Loucy (cell line): Measurements from ENCODE around the gene APOD.

Source experiments
- H2AFZ ChIP-seq: fragments of 200-600 bp; sonication (generic); 2 replicates; pipeline ENCODE4 v1.6.0; 2016; ENCODE audit warnings: antibody characterized with exemption, mild to moderate bottlenecking, low read length, moderate library complexity
- H3F3A ChIP-seq: fragments of 200-600 bp; 2 replicates; pipeline ENCODE4 v1.6.0; 2016; ENCODE audit warnings: antibody characterized with exemption, low read depth, mild to moderate bottlenecking
- H3K27me3 ChIP-seq: fragments of 200-600 bp; sonication (generic); 2 replicates; pipeline ENCODE4 v1.6.1; 2014; ENCODE audit warnings: low read length, mild to moderate bottlenecking; ENCODE audit not compliant: insufficient read depth, poor library complexity, severe bottlenecking
- H3K36me3 ChIP-seq: fragments of 200-600 bp; sonication (generic); 2 replicates; pipeline ENCODE4 v1.6.1; 2016; ENCODE audit warnings: low read length; ENCODE audit not compliant: insufficient read depth
- H3K4me1 ChIP-seq: fragments of 200-600 bp; sonication (generic); 2 replicates; pipeline ENCODE4 v1.5.1; 2014; ENCODE audit warnings: low read length, mild to moderate bottlenecking; ENCODE audit not compliant: insufficient read depth, poor library complexity, severe bottlenecking
- H3K4me2 ChIP-seq: fragments of 200-600 bp; sonication (generic); 2 replicates; pipeline ENCODE4 v1.6.0; 2014; ENCODE audit warnings: antibody characterized with exemption, low read length, low read depth, mild to moderate bottlenecking; ENCODE audit not compliant: poor library complexity, severe bottlenecking
- H3K4me3 ChIP-seq: fragments of 200-600 bp; sonication (generic); 2 replicates; pipeline ENCODE4 v1.5.1; 2014; ENCODE audit warnings: low read length, mild to moderate bottlenecking, mixed read lengths; ENCODE audit not compliant: poor library complexity, severe bottlenecking
- H3K79me2 ChIP-seq: fragments of 200-600 bp; sonication (generic); 2 replicates; pipeline ENCODE4 v1.6.1; 2014; ENCODE audit warnings: low read length; ENCODE audit not compliant: insufficient read depth
- H3K9ac ChIP-seq: fragments of 200-600 bp; sonication (generic); 2 replicates; pipeline ENCODE4 v1.6.0; 2014; ENCODE audit warnings: mild to moderate bottlenecking, low read depth, low read length, moderate library complexity; ENCODE audit not compliant: poor library complexity, severe bottlenecking
- H3K9me2 ChIP-seq: fragments of 200-600 bp; sonication (generic); replicated peaks from 2 replicates; pipeline ENCODE4 v1.6.1; 2016; ENCODE audit warnings: low read depth, low read length, mixed read lengths
- H3K9me3 ChIP-seq: fragments of 200-600 bp; sonication (generic); 2 replicates; pipeline ENCODE4 v1.6.1; 2014; ENCODE audit warnings: mild to moderate bottlenecking, antibody characterized with exemption, low read length, low read depth; ENCODE audit not compliant: insufficient read depth
- H4K20me1 ChIP-seq: fragments of 200-600 bp; sonication (generic); 2 replicates; pipeline ENCODE4 v1.6.0; 2014; ENCODE audit warnings: antibody characterized with exemption, low read length, mild to moderate bottlenecking; ENCODE audit not compliant: insufficient read depth, poor library complexity, severe bottlenecking
- CTCF ChIP-seq: fragments of 200-600 bp; sonication (generic); conservative IDR thresholded peaks from 2 replicates; pipeline ENCODE4 v1.5.1; 2014; ENCODE audit warnings: mild to moderate bottlenecking, antibody characterized with exemption, low read length
- EZH2phosphoT487 ChIP-seq: fragments of 200-600 bp; IDR thresholded peaks from 2 replicates; pipeline ENCODE4 v1.6.1; 2018; ENCODE audit warnings: antibody characterized with exemption, mild to moderate bottlenecking, moderate library complexity, borderline replicate concordance

The APOD gene

GRCh38 chr3:195587824-195588223 lies 4.1 kb upstream of the APOD start:
- Histone ChIP-seq H3K9me3 (no peaks in the 10 kb centered on the region), H3K79me2 (no peaks in the 10 kb centered on the region), H3K4me3 (no peak overlapping the region), H3K36me3 (no peaks in the 10 kb centered on the region), H3K9ac (no peak overlapping the region), H3F3A (no peaks in the 10 kb centered on the region), H3K27me3 (no peaks in the 10 kb centered on the region), H3K4me1 (no peaks in the 10 kb centered on the region), H4K20me1 (no peaks in the 10 kb centered on the region), H2AFZ (no peak overlapping the region), H3K4me2 (no peak overlapping the region), H3K9me2 (no peaks in the 10 kb centered on the region)
- TF ChIP-seq CTCF (no peak), EZH2phosphoT487 (no peak)

- no peaks in the 10 kb centered on the region for H3K36me3 ChIP-seq
- no peak overlapping the region for H3K9ac ChIP-seq
- no peak overlapping the region for H3K4me3 ChIP-seq
- H3K9me2 ChIP-seq = no peaks in the 10 kb centered on the region
- H3K4me2 ChIP-seq = no peak overlapping the region
- no peaks in the 10 kb centered on the region for H3K4me1 ChIP-seq
- TF ChIP-seq CTCF = no peak
- H3K79me2 ChIP-seq = no peaks in the 10 kb centered on the region
- H4K20me1 ChIP-seq = no peaks in the 10 kb centered on the region
- no peaks in the 10 kb centered on the region for H3F3A ChIP-seq
- no peaks in the 10 kb centered on the region for H3K27me3 ChIP-seq
- H2AFZ ChIP-seq = no peak overlapping the region
- no peaks in the 10 kb centered on the region for H3K9me3 ChIP-seq
These were observed 3.7 kb upstream of the APOD start for GRCh38 chr3:195587406-195587805.

GRCh38 chr3:195584543-195584870 lies 767 bp upstream of the APOD start:
- no peak overlapping the region for H3K4me2 ChIP-seq
- no peak overlapping the region for H2AFZ ChIP-seq
- no peaks in the 10 kb centered on the region for H3K27me3 ChIP-seq
- H3K9me2 ChIP-seq = no peaks in the 10 kb centered on the region
- no peaks in the 10 kb centered on the region for H3K9me3 ChIP-seq
- no peaks in the 10 kb centered on the region for H3K79me2 ChIP-seq
- no peak overlapping the region for H3K9ac ChIP-seq
- no peaks in the 10 kb centered on the region for H3K36me3 ChIP-seq
- no peaks in the 10 kb centered on the region for H3F3A ChIP-seq
- no peak overlapping the region for H3K4me3 ChIP-seq
- no peaks in the 10 kb centered on the region for H3K4me1 ChIP-seq
- no peak for TF ChIP-seq CTCF
- no peak for TF ChIP-seq EZH2phosphoT487
- H4K20me1 ChIP-seq = no peaks in the 10 kb centered on the region
